Effector CD8-positive, alpha-beta T cell (primary cell): ENCODE data around the gene PFKFB3.
"Not testable (repeated sequence)": the region's sequence is repeated elsewhere in the genome, so short reads cannot be mapped to it uniquely, and the experiment has no call there.

ENCODE experiments used
- DNase-seq: peaks from one replicate; lab custom pipeline; 2025; lab: John Stamatoyannopoulos, UW

Gene PFKFB3

DNA sequence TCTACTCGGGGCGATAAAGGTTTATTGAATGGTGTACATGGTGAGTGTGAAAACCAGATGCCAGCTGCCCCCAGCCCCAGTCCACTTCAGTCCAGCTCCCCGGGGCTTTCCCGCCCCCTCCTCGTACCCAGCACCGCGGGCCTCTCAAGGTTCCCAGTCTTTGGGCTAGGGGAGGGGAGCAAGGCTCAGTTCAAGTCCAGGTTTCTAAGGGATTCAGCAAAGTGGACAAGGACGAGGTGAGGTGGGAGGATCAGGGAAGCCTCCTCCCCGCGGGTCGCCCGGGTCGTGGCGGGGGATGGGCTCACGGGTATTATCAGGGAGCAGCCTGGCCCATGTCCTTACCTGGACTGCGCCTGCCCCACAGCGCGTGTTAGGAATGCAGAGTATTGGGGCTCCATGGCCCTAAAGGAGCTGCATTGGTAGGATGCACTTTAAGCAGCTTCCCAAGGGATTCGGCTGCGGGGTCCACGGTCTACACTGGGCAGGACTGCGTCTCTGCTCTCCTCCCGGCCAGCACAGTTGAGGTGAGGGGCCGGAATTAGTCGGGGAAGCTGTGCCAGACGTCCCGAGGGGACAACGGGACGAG is 541 bp upstream of the PFKFB3 start:
- DNase-seq: no peak

GRCh38 chr10:6203331-6204062 is 765 bp downstream of the PFKFB3 start:
- peak; percentile 18 for DNase-seq

DNA sequence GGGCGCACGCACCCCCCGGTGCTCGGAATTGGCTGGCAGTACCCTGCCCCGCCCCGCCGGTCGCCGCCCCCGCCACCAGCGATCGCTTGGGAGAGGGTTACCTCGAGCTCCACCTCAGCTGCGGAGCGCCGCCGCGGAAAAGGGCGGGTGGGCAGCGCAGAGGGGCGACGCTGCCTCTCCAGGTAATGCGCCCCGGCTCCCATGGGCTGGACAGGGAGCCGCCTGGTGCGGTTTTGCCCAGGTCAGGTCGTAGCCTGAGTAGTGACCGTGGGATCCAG is 1.3 kb downstream of the PFKFB3 start:
- DNase-seq: peak; percentile 13

GRCh38 chr10:6204341-6205191 is 1.8 kb downstream of the PFKFB3 start:
- DNase-seq: no peak

DNA sequence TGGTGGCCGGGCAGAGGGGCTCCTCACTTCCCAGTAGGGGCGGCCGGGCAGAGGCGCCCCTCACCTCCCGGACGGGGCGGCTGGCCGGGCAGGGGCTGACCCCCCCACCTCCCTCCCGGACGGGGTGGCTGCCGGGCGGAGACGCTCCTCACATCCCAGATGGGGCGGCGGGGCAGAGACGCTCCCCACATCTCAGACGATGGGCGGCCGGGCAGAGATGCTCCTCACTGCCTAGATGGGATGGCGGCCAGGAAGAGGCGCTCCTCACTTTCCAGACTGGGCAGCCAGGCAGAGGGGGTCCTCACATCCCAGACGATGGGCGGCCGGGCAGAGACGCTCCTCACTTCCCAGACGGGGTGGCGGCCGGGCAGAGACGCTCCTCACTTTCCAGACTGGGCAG is 3.8 kb downstream of the PFKFB3 start:
- not testable (repeated sequence) for DNase-seq

DNA sequence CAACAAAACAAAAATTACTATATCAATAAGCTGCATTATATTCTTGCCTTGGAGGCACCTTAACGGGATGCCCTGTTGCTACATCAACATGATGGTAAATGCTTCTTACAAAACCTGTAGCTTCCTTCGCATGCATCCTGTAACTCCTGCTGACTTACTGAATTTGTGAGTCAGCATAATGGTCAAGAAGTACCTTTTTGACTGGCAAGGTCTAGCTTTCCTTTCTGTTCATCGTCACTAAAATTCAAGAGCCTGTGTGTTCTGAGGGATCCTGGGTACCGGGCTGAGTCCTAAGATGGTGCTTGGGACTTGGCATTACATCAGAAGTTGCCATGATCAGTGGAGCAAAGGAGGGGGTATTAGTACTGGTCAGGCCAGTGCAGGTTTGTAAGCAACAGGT is 4.9 kb downstream of the PFKFB3 start:
- no peak for DNase-seq

- no peak for DNase-seq
These were observed 6.1 kb downstream of the PFKFB3 start for GRCh38 chr10:6208799-6209235.

GRCh38 chr10:6211341-6211670 is 8.6 kb downstream of the PFKFB3 start:
- no peak for DNase-seq

- no peak for DNase-seq
These were observed 9.2 kb downstream of the PFKFB3 start for GRCh38 chr10:6211671-6212635.

- no peak for DNase-seq
These were observed 10.1 kb downstream of the PFKFB3 start for GRCh38 chr10:6212806-6213205.

- DNase-seq: no peak
These were observed 10.6 kb downstream of the PFKFB3 start for GRCh38 chr10:6213257-6213905.

GRCh38 chr10:6213908-6214307 is 11.2 kb downstream of the PFKFB3 start:
- no peak for DNase-seq

GRCh38 chr10:6214612-6215011 is 11.9 kb downstream of the PFKFB3 start:
- DNase-seq: no peak

DNA sequence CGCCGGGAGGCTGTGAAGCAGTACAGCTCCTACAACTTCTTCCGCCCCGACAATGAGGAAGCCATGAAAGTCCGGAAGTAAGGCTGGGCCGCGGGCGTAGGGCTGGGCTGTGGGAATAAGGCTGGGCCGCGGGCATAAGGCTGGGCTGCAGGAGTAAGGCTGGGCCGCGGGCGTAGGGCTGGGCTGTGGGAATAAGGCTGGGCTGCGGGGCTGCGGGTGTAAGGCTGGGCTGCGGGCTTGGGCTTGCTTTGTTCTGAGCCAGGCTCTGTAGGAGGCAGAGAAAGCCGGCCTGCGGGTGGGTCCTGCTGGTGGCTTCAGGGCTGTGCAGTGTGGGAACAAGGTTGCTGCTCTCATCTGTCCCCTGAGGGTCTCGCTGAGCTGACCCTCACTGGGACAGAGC is 12.5 kb downstream of the PFKFB3 start:
- DNase-seq: no peak

- DNase-seq: no peak
These were observed 13.2 kb downstream of the PFKFB3 start for GRCh38 chr10:6215683-6216484.

GRCh38 chr10:6216916-6217315 is 14.2 kb downstream of the PFKFB3 start:
- no peak for DNase-seq

DNA sequence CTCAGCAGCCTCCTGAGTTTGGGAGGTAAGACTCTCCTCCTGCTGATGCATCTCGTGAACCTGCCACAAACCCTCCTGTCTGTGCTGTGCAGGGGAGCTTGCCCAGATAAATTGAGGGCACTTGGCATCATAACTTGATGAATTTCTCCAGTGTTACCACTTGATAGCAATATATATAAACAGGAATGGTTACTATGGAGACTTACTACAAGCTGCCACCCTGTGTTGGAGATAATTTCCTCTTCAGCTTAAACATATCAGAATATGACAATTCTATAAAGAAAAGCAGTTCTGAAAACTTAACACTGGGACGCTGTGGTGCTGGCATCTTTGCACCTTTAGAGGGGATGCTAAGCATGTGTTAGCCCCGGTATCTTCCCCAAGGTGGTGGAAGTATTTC is 14.9 kb downstream of the PFKFB3 start:
- no peak for DNase-seq

DNA sequence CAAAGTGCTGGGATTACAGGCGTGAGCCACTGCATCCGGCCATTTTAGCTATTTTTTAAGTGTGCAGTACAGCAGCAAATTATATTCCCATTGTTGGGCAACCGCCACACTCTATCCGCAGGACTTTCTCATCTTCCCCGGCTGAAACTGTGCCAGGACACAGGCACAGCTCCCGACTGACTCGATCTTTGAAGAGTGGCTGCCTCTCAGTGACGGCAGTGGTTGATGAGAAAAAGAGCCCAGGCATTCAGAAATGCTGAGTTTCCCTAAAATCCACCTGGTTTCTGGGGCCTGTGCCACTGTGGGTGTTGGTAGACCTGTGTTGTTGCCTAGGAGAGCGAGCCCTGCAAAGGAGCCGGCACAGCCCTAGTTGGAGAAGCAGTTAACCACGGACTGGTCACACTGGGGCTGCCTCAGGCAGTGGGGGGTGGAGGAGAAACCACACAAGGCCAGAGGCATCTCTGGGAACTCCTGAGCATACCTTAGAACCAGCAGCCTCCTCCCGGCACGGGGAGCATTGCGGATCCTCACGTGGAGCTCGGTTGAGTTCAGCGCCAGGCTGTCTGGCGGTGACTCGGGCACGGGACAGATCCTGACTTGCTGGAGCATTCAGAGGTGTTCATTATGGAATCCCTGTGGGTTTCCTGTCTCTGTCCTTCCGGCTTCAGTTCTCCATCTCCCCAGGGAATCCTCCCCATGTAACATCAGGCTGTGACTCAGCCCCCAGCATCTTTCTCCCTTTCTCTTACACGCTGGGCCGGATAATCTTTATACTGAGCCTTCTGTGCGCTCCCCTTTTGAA is 16.2 kb downstream of the PFKFB3 start:
- DNase-seq: no peak

DNA sequence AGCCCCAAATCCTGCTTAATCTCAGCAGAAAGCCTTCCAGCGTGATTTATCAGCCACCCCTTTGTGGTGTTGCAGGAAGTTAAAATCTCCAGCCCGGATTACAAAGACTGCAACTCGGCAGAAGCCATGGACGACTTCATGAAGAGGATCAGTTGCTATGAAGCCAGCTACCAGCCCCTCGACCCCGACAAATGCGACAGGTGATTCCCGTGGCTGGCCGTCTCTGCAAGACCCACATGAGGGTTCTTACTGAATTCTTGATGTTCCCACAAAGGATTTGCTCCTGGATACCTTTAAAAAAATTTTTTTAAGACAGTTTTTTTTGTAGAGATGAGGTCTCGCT is 16.7 kb downstream of the PFKFB3 start:
- DNase-seq: no peak
